Caco-2 (cell line): ENCODE measurements around the gene ERBB2. TPM values are rescaled to one million over a fixed set of nuclear protein-coding genes. Genes with fewer than 3 reads are reported as not detected.

Experiments
- BruUV-seq: library from RNA; stranded (reverse); fragments of 400-500 nt; replicated peaks from 2 replicates; lab custom pipeline; 2021; lab: Mats Ljungman, UMichigan
- CTCF ChIA-PET: fragments of 300-600 bp; sonication (Branson Sonifier 250); formaldehyde crosslinking; loops from one replicate; lab custom pipeline; 2022; ENCODE audit warnings: antibody characterized with exemption; lab: Charles Lee
- POLR2A ChIA-PET: fragments of 300-600 bp; sonication (Branson Sonifier 250); formaldehyde crosslinking; loops from one replicate; lab custom pipeline; 2022; ENCODE audit warnings: antibody characterized with exemption; lab: Charles Lee
- DNase-seq, 2 experiments: peaks; one replicate each; pipeline versions ENCODE4 v3.0.0 to v3.0.0-alpha.2; 2020 to 2022
- H3K27me3 ChIP-seq: replicated peaks from 2 replicates; pipeline ENCODE4 v1.6.0; 2011; ENCODE audit warnings: low read length; ENCODE audit not compliant: control insufficient read depth, insufficient read depth
- H3K36me3 ChIP-seq: 2 replicates; pipeline ENCODE4 v1.5.1; 2011; ENCODE audit warnings: low read length; ENCODE audit not compliant: control insufficient read depth, insufficient read depth
- H3K4me1 ChIP-seq: fragments of 250-450 bp; sonication (Bioruptor Pico); 2 replicates; pipeline ENCODE4 v1.5.1; 2020; ENCODE audit warnings: mild to moderate bottlenecking
- H3K4me3 ChIP-seq: 2 replicates; pipeline ENCODE4 v1.5.1; 2011; ENCODE audit warnings: low read depth, mild to moderate bottlenecking, control low read depth, low read length
- H3K9me3 ChIP-seq: fragments of 250-450 bp; sonication (Bioruptor Pico); 2 replicates; pipeline ENCODE4 v1.5.1; 2020; ENCODE audit warnings: mild to moderate bottlenecking, moderate library complexity
- H3K27ac Mint-ChIP-seq: one replicate; pipeline ENCODE4 v1.8.0; 2022; ENCODE audit warnings: mixed read lengths; ENCODE audit not compliant: unreplicated experiment
- H3K27me3 Mint-ChIP-seq: one replicate; pipeline ENCODE4 v1.8.0; 2022; ENCODE audit warnings: mixed read lengths; ENCODE audit not compliant: insufficient read depth, unreplicated experiment
- H3K36me3 Mint-ChIP-seq: one replicate; pipeline ENCODE4 v1.8.0; 2022; ENCODE audit warnings: mild to moderate bottlenecking, mixed read lengths; ENCODE audit not compliant: insufficient read depth, unreplicated experiment
- H3K4me1 Mint-ChIP-seq: one replicate; pipeline ENCODE4 v1.8.0; 2022; ENCODE audit warnings: low read depth, mixed read lengths; ENCODE audit not compliant: unreplicated experiment
- H3K4me3 Mint-ChIP-seq: one replicate; pipeline ENCODE4 v1.8.0; 2022; ENCODE audit warnings: mild to moderate bottlenecking, moderate library complexity, mixed read lengths; ENCODE audit not compliant: unreplicated experiment
- H3K9me3 Mint-ChIP-seq: one replicate; pipeline ENCODE4 v1.8.0; 2022; ENCODE audit warnings: mixed read lengths; ENCODE audit not compliant: unreplicated experiment
- CTCF ChIP-seq, 2 experiments: fragments of 200-600 bp in 1 of 2; IDR thresholded peaks; 1 replicate in 1 of 2; 2 replicates in 1 of 2; pipeline versions ENCODE4 v1.5.1 to v1.8.0; 2011 to 2022; ENCODE audit warnings: antibody characterized with exemption in 1 of 2, control low read depth in 1 of 2, inconsistent platforms in 1 of 2, low read depth in 1 of 2, low read length in 1 of 2, mild to moderate bottlenecking in 1 of 2, moderate library complexity in 1 of 2; ENCODE audit not compliant: insufficient read depth in 1 of 2, severe bottlenecking in 1 of 2, unreplicated experiment in 1 of 2
- intact Hi-C: fragments of 100-400 bp; cut with micrococcal nuclease; formaldehyde crosslinking; loops from one replicate; pipeline ENCODE4 v1.10.0; 2022; ENCODE audit not compliant: unreplicated experiment
- total RNA-seq: library from RNA; stranded (reverse); gene quantifications from 2 replicates; pipeline ENCODE4 v1.2.3, GENCODE V29; 2022

Gene ERBB2
- total RNA-seq, 1 experiment from 2014 or later: 121 TPM

- no peaks in the 10 kb centered on the region for H3K36me3 Mint-ChIP-seq
- peaks cover 4% of the 10 kb centered on the region for H3K4me1 Mint-ChIP-seq
- Histone ChIP-seq H3K36me3 (no peaks in the 10 kb centered on the region), H3K9me3 (no peaks in the 10 kb centered on the region), H3K4me3 (no peak overlapping the region), H3K27me3 (no peaks in the 10 kb centered on the region), H3K4me1 (peaks cover 7% of the 10 kb centered on the region; the same call in 1 of the 2 replicates)
- no peak overlapping the region for H3K27ac Mint-ChIP-seq
- intact Hi-C loops: loop anchor here (10.0 kb wide), 1 partner anchor 203 kb away; no protein-coding TSS in a partner anchor
- ChIA-PET CTCF (interaction anchor here (0.6 kb wide), 1 partner anchor 44 kb away, joined by 7 read pairs; no protein-coding TSS in a partner anchor), POLR2A (no interaction called here)
- H3K27me3 Mint-ChIP-seq: peaks cover 4% of the 10 kb centered on the region
- no peak for DNase-seq
- no TSS peak for BruUV-seq
- TF ChIP-seq CTCF (IDR thresholded peaks at IDR 0.05; ENCODE audit: insufficient read depth in 1 of 2, low read depth in 1 of 2, low read length in 1 of 2, severe bottlenecking in 1 of 2, unreplicated experiment in 1 of 2): no peak
- no peaks in the 10 kb centered on the region for H3K9me3 Mint-ChIP-seq
- H3K4me3 Mint-ChIP-seq: no peak overlapping the region
Observed at GRCh38 chr17:39757931-39758873, 58.3 kb downstream of the ERBB2 start.

- DNase-seq: no peak
- H3K27me3 ChIP-seq: no peaks in the 10 kb centered on the region
- intact Hi-C loops: loop anchor here (10.0 kb wide), 1 partner anchor 204 kb away; no protein-coding TSS in a partner anchor
- H3K27me3 Mint-ChIP-seq: peaks cover 4% of the 10 kb centered on the region
- H3K4me3 Mint-ChIP-seq: no peak overlapping the region
- H3K4me1 Mint-ChIP-seq: no peaks in the 10 kb centered on the region
- H3K36me3 Mint-ChIP-seq: no peaks in the 10 kb centered on the region
- POLR2A ChIA-PET: no interaction called here
- H3K9me3 ChIP-seq: no peaks in the 10 kb centered on the region
- no peak overlapping the region for H3K27ac Mint-ChIP-seq
- CTCF ChIA-PET: no interaction called here
- BruUV-seq: no TSS peak
- no peak overlapping the region for H3K4me3 ChIP-seq
- TF ChIP-seq CTCF (IDR thresholded peaks at IDR 0.05; ENCODE audit: insufficient read depth in 1 of 2, low read depth in 1 of 2, low read length in 1 of 2, severe bottlenecking in 1 of 2, unreplicated experiment in 1 of 2): no peak
- H3K36me3 ChIP-seq: no peaks in the 10 kb centered on the region
- no peaks in the 10 kb centered on the region for H3K9me3 Mint-ChIP-seq
- peaks cover 4% of the 10 kb centered on the region; the same call in 1 of the 2 replicates for H3K4me1 ChIP-seq
Observed at GRCh38 chr17:39759204-39759603, 59.3 kb downstream of the ERBB2 start.

- H3K9me3 Mint-ChIP-seq: no peaks in the 10 kb centered on the region
- TF ChIP-seq CTCF (IDR thresholded peaks at IDR 0.05; ENCODE audit: insufficient read depth in 1 of 2, low read depth in 1 of 2, low read length in 1 of 2, severe bottlenecking in 1 of 2, unreplicated experiment in 1 of 2): no peak
- ChIA-PET POLR2A (no interaction called here), CTCF (no interaction called here)
- no peaks in the 10 kb centered on the region for H3K27me3 Mint-ChIP-seq
- H3K4me3 ChIP-seq: no peak overlapping the region
- H3K36me3 Mint-ChIP-seq: no peaks in the 10 kb centered on the region
- BruUV-seq: no TSS peak
- DNase-seq: no peak
- no peaks in the 10 kb centered on the region for H3K4me1 Mint-ChIP-seq
- H3K9me3 ChIP-seq: no peaks in the 10 kb centered on the region
- no peak overlapping the region for H3K4me3 Mint-ChIP-seq
- H3K36me3 ChIP-seq: no peaks in the 10 kb centered on the region
- intact Hi-C loops: no loop called here
- no peaks in the 10 kb centered on the region for H3K27me3 ChIP-seq
- no peak overlapping the region for H3K27ac Mint-ChIP-seq
- no peaks in the 10 kb centered on the region for H3K4me1 ChIP-seq
Observed at GRCh38 chr17:39761861-39762496, 62.1 kb downstream of the ERBB2 start.
